ENCODE data around the gene DOCK2.

Gene DOCK2

GRCh38 chr5:169847519-169847918, 210.4 kb downstream of the DOCK2 start:
- DNase-seq = no peak
- Histone ChIP-seq H3K36me3 (ENCODE audit: insufficient read depth, low read length) (peaks cover 94% of the 10 kb centered on the region), H3K4me1 (ENCODE audit: insufficient read depth, low read length) (no peaks in the 10 kb centered on the region), H2AFZ (ENCODE audit: low read depth, low read length) (no peak overlapping the region), H3K27me3 (ENCODE audit: insufficient read depth, low read length, poor library complexity) (no peaks in the 10 kb centered on the region), H3K9ac (ENCODE audit: low read depth, low read length) (no peak overlapping the region), H3K4me2 (ENCODE audit: insufficient read depth, low read length) (no peak overlapping the region), H3K9me3 (ENCODE audit: insufficient read depth, low read length, severe bottlenecking) (peaks cover 18% of the 10 kb centered on the region), H3K27ac (ENCODE audit: low read length) (no peak overlapping the region), H3K4me3 (ENCODE audit: low read depth in 1 of 2, low read length in 2 of 2) (no peak overlapping the region), H3K79me2 (ENCODE audit: insufficient read depth, low read length) (no peaks in the 10 kb centered on the region; the same call in 1 of the 2 replicates), H4K20me1 (ENCODE audit: insufficient read depth, low read length) (no peaks in the 10 kb centered on the region)
- TF ChIP-seq CTCF (IDR thresholded peaks at IDR 0.05; ENCODE audit: borderline replicate concordance, extremely low read depth, low read length, poor library complexity, severe bottlenecking) (no peak), EZH2 (IDR thresholded peaks at IDR 0.05; ENCODE audit: borderline replicate concordance, low read depth, low read length, severe bottlenecking) (no peak)
- ATAC-seq (ENCODE audit: insufficient read depth, low read depth) = no peak

DNA sequence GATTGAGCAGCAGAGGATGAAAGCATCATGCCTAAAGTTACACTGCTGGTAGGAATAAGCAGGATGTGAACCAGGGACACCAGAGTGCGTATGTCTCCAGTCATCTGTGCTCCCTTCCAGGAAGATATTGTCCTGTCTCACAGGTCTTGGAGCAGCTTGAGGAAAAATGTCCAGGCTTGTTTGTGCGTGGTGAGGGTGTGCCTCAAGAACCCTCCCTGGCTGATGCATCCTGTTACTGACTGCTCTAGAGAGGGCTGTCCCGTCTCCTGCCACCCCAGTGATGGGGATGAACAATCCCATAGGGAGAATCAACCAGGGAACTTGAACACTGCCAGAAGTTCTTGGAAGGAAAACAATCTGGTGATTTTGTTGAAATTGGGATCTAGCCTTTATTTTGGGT, 211.2 kb downstream of the DOCK2 start:
- ATAC-seq (ENCODE audit: insufficient read depth, low read depth) (no peak), DNase-seq (no peak)
- peaks cover 18% of the 10 kb centered on the region for H3K9me3 ChIP-seq (ENCODE audit: insufficient read depth, low read length, severe bottlenecking)

DNA sequence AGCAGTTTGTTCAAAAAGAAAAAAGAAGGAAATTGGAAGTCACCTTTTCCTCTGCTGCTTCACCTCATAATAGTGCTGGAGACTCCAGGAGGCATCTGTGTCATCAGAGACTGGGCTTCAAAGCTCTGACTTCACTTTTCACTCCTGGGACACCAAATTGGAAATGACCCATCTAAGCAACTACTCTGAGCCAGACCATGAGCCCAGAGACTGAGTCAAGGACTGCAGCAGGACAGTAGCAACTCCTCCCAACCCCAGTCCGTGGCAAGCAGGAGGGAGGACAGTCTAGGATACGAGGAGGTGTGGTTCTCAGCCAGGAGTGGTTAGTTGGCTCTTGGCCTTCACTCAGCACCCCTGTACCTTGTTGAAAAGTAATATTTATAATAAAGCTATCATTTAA, 211.7 kb downstream of the DOCK2 start:
- peaks cover 94% of the 10 kb centered on the region for H3K36me3 ChIP-seq (ENCODE audit: insufficient read depth, low read length)
- no peak overlapping the region for H3K4me2 ChIP-seq (ENCODE audit: insufficient read depth, low read length)

More for the DNA sequence above, 211.2 kb downstream of the DOCK2 start:
- Histone ChIP-seq H2AFZ (ENCODE audit: low read depth, low read length) (no peak overlapping the region), H3K79me2 (ENCODE audit: insufficient read depth, low read length) (no peaks in the 10 kb centered on the region; the same call in 1 of the 2 replicates), H3K4me3 (ENCODE audit: low read depth in 1 of 2, low read length in 2 of 2) (no peak overlapping the region), H3K4me1 (ENCODE audit: insufficient read depth, low read length) (no peaks in the 10 kb centered on the region), H3K9ac (ENCODE audit: low read depth, low read length) (no peak overlapping the region), H4K20me1 (ENCODE audit: insufficient read depth, low read length) (no peaks in the 10 kb centered on the region), H3K27me3 (ENCODE audit: insufficient read depth, low read length, poor library complexity) (no peaks in the 10 kb centered on the region), H3K27ac (ENCODE audit: low read length) (no peak overlapping the region), H3K4me2 (ENCODE audit: insufficient read depth, low read length) (no peak overlapping the region), H3K36me3 (ENCODE audit: insufficient read depth, low read length) (peaks cover 96% of the 10 kb centered on the region)
- TF ChIP-seq CTCF (IDR thresholded peaks at IDR 0.05; ENCODE audit: borderline replicate concordance, extremely low read depth, low read length, poor library complexity, severe bottlenecking) (no peak), EZH2 (IDR thresholded peaks at IDR 0.05; ENCODE audit: borderline replicate concordance, low read depth, low read length, severe bottlenecking) (no peak)

More for the DNA sequence above, 211.7 kb downstream of the DOCK2 start:
- Histone ChIP-seq H3K79me2 (ENCODE audit: insufficient read depth, low read length) (no peaks in the 10 kb centered on the region; the same call in 1 of the 2 replicates), H3K27me3 (ENCODE audit: insufficient read depth, low read length, poor library complexity) (no peaks in the 10 kb centered on the region), H3K27ac (ENCODE audit: low read length) (no peak overlapping the region), H3K4me1 (ENCODE audit: insufficient read depth, low read length) (no peaks in the 10 kb centered on the region), H2AFZ (ENCODE audit: low read depth, low read length) (no peak overlapping the region), H3K9me3 (ENCODE audit: insufficient read depth, low read length, severe bottlenecking) (peaks cover 18% of the 10 kb centered on the region), H4K20me1 (ENCODE audit: insufficient read depth, low read length) (no peaks in the 10 kb centered on the region), H3K9ac (ENCODE audit: low read depth, low read length) (no peak overlapping the region), H3K4me3 (ENCODE audit: low read depth in 1 of 2, low read length in 2 of 2) (no peak overlapping the region)
- no peak for ATAC-seq (ENCODE audit: insufficient read depth, low read depth)
- DNase-seq = no peak
- no peak for TF ChIP-seq CTCF (IDR thresholded peaks at IDR 0.05; ENCODE audit: borderline replicate concordance, extremely low read depth, low read length, poor library complexity, severe bottlenecking)
- no peak for TF ChIP-seq EZH2 (IDR thresholded peaks at IDR 0.05; ENCODE audit: borderline replicate concordance, low read depth, low read length, severe bottlenecking)
